Naive thymus-derived CD8-positive, alpha-beta T cell (primary cell): Measurements from ENCODE around the gene OR51M1. TPM values are rescaled to one million over a fixed set of nuclear protein-coding genes. Genes with fewer than 3 reads are reported as not detected.
"Not testable (repeated sequence)": the region's sequence is repeated elsewhere in the genome, so short reads cannot be mapped to it uniquely, and the experiment has no call there.

Experiments
- ATAC-seq, 2 donors: fragments of 150-1000 bp; cut with Tn5 transposase in 1 of 2; sonication (Bioruptor Pico), chemical (Tn5 transposase) in 1 of 2; 1 replicate in 1 of 2; 2 replicates in 1 of 2; pipeline ENCODE4 v1.10.0; 2021; ENCODE audit warnings: mild to moderate bottlenecking in 2 of 2, moderate library complexity in 2 of 2
- POLR2A ChIA-PET: fragments of 350-600 bp; sonication (Branson Sonifier 250); formaldehyde crosslinking; loops from one replicate; lab custom pipeline; 2021; ENCODE audit warnings: antibody characterized with exemption; lab: Charles Lee
- DNase-seq, 10 donors: peaks; one replicate each; pipeline versions ENCODE4 v3.0.0 to v3.0.0-alpha.2; 2020 to 2022
- H3K27ac Mint-ChIP-seq, 10 donors: one replicate each; pipeline ENCODE4 v1.8.0; 2020 to 2022; ENCODE audit warnings: mild to moderate bottlenecking in 10 of 10, mixed read lengths in 10 of 10, moderate library complexity in 4 of 10, inconsistent platforms in 1 of 10
- H3K27me3 Mint-ChIP-seq, 5 donors: one replicate each; pipeline ENCODE4 v1.8.0; 2021 to 2022; ENCODE audit warnings: mixed read lengths in 5 of 5
- H3K36me3 Mint-ChIP-seq, 3 donors: one replicate each; pipeline ENCODE4 v1.8.0; 2020 to 2022; ENCODE audit warnings: mixed read lengths in 3 of 3, mild to moderate bottlenecking in 2 of 3, inconsistent platforms in 1 of 3
- H3K4me1 Mint-ChIP-seq, 4 donors: one replicate each; pipeline ENCODE4 v1.8.0; 2021 to 2022; ENCODE audit warnings: mixed read lengths in 4 of 4
- H3K4me3 Mint-ChIP-seq, 10 donors: one replicate each; pipeline ENCODE4 v1.8.0; 2020 to 2022; ENCODE audit warnings: mild to moderate bottlenecking in 10 of 10, mixed read lengths in 10 of 10, moderate library complexity in 6 of 10, inconsistent platforms in 1 of 10
- H3K9me3 Mint-ChIP-seq, 9 donors: one replicate each; pipeline ENCODE4 v1.8.0; 2020 to 2022; ENCODE audit warnings: mixed read lengths in 9 of 9, mild to moderate bottlenecking in 3 of 9, inconsistent platforms in 1 of 9, moderate library complexity in 1 of 9
- polyA plus RNA-seq, 3 donors: library from polyadenylated mRNA; unstranded; fragments of 300-500 nt; fragmentation: Illumina TruSeq; gene quantifications; one replicate each; pipeline ENCODE4 v1.2.3, GENCODE V29; 2021
- total RNA-seq, 8 experiments: library from RNA in 2 of 8; stranded (reverse) in 2 of 8; gene quantifications; one replicate each; pipeline ENCODE4 v1.2.3 and lab custom pipeline; 2021 to 2026

Gene OR51M1, protein sequence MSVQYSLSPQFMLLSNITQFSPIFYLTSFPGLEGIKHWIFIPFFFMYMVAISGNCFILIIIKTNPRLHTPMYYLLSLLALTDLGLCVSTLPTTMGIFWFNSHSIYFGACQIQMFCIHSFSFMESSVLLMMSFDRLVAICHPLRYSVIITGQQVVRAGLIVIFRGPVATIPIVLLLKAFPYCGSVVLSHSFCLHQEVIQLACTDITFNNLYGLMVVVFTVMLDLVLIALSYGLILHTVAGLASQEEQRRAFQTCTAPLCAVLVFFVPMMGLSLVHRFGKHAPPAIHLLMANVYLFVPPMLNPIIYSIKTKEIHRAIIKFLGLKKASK
- total RNA-seq, result not detected
- polyA plus RNA-seq, result not detected
- 0 reads per million in 6 experiments for total RNA-seq (lab: John Stamatoyannopoulos, UW)

DNA sequence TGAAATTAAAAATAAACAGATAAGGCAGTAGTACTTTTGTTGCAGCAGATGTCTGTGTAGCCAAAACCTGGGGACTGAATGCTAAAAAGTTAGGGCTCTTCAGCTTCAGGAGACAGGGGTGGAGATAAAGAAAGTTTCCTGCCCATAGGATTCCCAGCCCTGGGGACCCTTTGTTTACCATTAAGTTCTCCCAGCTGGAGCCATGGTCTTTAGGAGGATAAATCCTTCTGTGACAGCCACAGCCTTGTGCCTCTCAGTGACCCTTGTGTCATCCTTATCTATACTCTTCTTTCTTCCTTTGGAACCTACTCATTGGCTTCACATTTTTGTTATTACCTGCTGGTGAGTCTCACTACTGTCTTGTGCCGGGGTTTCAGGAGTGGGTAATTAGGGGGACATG, at the start of gene OR51M1:
Gene OR51M1 (plus strand): TSS at position 237 of the 400 bp plus-strand sequence. CDS start 5,587 bp downstream, outside the sequence.
- Mint-ChIP-seq H3K4me1 (no peaks in the 10 kb centered on the region), H3K27ac (no peak within 1 kb of the TSS), H3K4me3 (no peak within 1 kb of the TSS), H3K9me3 (no peaks in the 10 kb centered on the region), H3K36me3 (no peaks in the 10 kb centered on the region), H3K27me3 (peaks cover 0 to 11% (median 0%) of the 10 kb centered on the region in 5 donors)
- ATAC-seq, result no peak
- POLR2A ChIA-PET, result no interaction called here
- DNase-seq, result no peak

DNA sequence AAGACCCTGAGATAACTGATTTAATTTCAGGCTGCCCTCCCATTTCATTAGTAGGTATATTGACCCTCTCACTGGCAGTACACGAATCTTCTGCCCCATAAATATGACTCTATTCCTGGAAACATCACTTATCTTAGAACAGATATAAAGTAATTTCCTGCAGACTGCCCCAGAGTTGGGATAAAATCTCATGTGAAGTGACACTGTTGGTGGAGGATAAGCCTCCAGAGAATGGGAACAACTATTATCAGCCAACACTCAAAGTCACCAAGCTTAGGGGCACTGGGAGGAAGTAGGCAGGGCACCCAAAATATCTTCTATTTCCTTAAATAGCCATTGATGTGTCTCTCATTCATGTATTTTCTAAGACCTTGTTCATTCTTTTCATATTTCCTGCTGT, 48.4 kb upstream of the OR51M1 start:
- H3K9me3 Mint-ChIP-seq, result peaks cover 0 to 3% (median 0%) of the 10 kb centered on the region in 9 donors
- no peak overlapping the region for H3K27ac Mint-ChIP-seq
- no peak for DNase-seq
- H3K27me3 Mint-ChIP-seq, result peaks cover 0 to 12% (median 3%) of the 10 kb centered on the region in 5 donors
- ATAC-seq, result no peak
- no peaks in the 10 kb centered on the region for H3K36me3 Mint-ChIP-seq
- H3K4me1 Mint-ChIP-seq, result no peaks in the 10 kb centered on the region
- POLR2A ChIA-PET, result interaction anchor here (0.6 kb wide), 1 partner anchor 132 kb away, joined by 3 read pairs; no protein-coding TSS in a partner anchor
- no peak overlapping the region for H3K4me3 Mint-ChIP-seq

DNA sequence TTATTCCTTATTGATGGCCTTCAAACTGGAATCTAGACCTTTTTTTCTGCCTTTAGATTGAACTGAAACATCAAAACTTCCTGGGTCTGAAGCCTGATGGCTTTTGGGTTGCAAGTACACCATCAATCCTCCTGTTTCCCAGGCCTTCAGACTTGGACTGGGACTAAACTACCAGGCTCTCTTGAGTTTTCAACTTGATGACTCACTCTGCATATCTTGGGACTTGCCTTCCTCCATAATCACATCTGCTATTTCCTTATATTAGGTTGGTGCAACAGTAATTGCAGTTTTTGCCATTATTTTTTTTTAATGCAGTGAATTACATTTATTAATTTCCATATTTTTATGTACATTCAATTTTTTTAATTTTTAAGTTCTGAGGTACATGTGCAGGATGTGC, 47.3 kb upstream of the OR51M1 start:
- Mint-ChIP-seq H3K4me1 (no peaks in the 10 kb centered on the region), H3K4me3 (no peak overlapping the region), H3K9me3 (no peaks in the 10 kb centered on the region), H3K27me3 (peaks cover 0 to 6% (median 3%) of the 10 kb centered on the region in 5 donors), H3K27ac (no peak overlapping the region), H3K36me3 (peaks cover 0 to 3% (median 0%) of the 10 kb centered on the region in 3 donors)
- no peak for ATAC-seq
- POLR2A ChIA-PET, result no interaction called here
- no peak for DNase-seq

DNA sequence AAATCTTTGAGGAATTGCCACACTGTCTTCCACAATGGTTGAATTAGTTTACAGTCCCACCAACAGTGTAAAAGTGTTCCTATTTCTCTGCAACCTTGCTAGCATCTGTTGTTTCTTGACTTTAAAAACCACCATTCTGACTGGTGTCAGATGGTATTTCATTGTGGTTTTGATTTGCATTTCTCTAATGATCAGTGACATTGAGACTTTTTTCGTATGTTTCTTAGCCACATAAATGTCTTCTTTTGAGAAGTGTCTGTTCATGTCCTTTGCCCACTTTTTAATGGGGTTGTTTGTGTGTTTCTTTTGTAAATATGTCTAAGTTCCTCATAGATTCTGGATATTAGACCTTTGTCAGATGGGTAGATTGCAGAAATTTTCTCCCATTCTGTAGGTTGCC, 46.4 kb upstream of the OR51M1 start:
- ATAC-seq, POLR2A ChIA-PET, H3K27ac Mint-ChIP-seq, H3K36me3 Mint-ChIP-seq, H3K27me3 Mint-ChIP-seq, H3K4me3 Mint-ChIP-seq, H3K4me1 Mint-ChIP-seq, DNase-seq, H3K9me3 Mint-ChIP-seq: not testable (repeated sequence)

DNA sequence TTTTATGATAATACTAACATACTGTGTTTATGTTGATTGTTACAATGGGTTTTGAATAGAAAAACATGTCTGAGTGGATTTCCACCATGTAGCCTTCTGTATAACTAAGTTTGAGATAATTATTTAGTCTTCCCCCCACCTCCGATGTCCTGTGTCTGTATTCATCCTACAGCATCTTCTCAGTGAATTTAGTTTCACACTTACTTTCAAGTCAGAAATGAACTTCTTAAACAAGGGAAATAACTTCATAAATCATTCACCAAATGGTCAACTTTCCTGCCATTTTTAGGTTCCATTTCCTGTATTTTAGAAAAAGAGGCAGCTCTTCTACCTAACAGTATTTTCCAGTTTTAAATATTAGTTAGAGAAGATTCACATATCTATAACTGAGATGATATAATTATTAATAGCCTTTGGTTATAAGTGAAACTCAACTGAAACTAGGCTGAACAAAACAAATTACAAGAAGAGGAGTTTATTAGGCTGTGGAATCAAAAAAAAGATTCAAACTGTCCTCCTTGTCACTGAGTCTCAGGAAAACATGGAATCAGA, 43.8 kb upstream of the OR51M1 start:
- no peak overlapping the region for H3K4me3 Mint-ChIP-seq
- H3K27ac Mint-ChIP-seq, result no peak overlapping the region
- peaks cover 0 to 6% (median 4%) of the 10 kb centered on the region in 5 donors for H3K27me3 Mint-ChIP-seq
- DNase-seq (no peak), ATAC-seq (no peak)
- peaks cover 0 to 3% (median 0%) of the 10 kb centered on the region in 3 donors for H3K36me3 Mint-ChIP-seq
- no peaks in the 10 kb centered on the region for H3K9me3 Mint-ChIP-seq
- POLR2A ChIA-PET, result no interaction called here
- H3K4me1 Mint-ChIP-seq, result no peaks in the 10 kb centered on the region

DNA sequence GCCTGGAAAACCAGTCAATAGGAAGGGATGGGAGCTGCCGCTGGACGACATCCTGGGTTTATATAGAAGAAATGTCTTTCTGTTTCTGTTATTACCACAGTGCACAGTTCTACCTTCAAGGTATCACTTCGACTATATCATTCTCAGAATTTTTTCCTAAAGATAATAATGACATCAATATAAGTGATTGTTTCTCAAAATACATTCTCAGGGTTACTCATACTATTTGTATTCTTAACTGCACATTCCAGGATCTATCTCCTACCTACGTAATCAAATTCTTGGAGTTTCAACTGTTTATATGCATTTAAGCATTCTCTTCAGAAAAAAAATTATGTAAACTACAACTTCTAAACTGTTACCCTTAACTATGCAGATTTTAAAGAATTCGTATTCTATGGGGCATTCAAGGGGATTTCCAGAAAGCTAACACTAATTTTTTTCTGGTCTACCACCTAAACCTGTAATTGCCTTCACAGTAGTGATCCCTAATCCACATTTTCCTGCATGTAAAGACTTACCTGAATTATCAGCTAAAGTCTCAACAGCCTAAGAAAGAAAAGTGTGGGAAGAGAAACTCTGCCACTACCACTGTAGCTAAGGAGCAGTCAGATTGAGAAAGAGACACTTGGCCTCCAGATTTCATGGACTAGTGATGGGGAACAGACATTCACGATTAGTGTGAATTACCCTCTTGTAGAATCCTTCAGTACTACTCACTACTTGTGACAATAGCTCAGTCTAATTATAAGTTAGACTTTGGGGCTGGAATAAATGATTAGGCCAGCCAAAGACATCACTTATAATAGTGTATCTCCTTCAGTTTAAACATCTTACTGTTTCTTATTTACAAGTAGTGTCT, 39.9 kb upstream of the OR51M1 start, which contains the start of gene OR51B5:
Gene OR51B5 (minus strand): TSS at position 51 of the 862 bp plus-strand sequence. CDS start 0 bp downstream, at position 51.
- Mint-ChIP-seq H3K27ac (no peak within 1 kb of the TSS), H3K9me3 (no peaks in the 10 kb centered on the region), H3K4me1 (no peaks in the 10 kb centered on the region), H3K4me3 (no peak within 1 kb of the TSS), H3K27me3 (peaks cover 4 to 19% (median 8%) of the 10 kb centered on the region in 5 donors), H3K36me3 (peaks cover 0 to 3% (median 0%) of the 10 kb centered on the region in 3 donors)
- ATAC-seq (no peak), DNase-seq (no peak)
- POLR2A ChIA-PET, result no interaction called here

DNA sequence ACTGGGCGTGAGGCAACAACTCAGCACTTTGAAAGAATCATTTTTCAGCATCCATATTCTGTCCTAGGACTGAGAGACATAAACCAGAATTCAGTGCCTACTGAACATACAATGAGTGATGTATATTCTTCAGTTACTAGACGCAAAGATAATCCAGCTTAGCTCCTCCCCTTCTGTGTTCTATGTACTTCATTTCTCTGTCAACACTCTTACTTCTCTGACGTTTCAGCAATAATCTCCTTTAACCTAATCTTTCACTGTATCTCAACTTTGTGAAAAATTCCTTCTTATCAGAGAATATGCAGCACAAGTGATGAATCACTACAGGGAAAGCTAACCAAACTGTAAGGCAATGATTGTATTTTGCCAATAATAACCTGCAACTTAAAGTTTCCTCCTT, 37.8 kb upstream of the OR51M1 start:
- H3K4me3 Mint-ChIP-seq, result no peak overlapping the region

DNA sequence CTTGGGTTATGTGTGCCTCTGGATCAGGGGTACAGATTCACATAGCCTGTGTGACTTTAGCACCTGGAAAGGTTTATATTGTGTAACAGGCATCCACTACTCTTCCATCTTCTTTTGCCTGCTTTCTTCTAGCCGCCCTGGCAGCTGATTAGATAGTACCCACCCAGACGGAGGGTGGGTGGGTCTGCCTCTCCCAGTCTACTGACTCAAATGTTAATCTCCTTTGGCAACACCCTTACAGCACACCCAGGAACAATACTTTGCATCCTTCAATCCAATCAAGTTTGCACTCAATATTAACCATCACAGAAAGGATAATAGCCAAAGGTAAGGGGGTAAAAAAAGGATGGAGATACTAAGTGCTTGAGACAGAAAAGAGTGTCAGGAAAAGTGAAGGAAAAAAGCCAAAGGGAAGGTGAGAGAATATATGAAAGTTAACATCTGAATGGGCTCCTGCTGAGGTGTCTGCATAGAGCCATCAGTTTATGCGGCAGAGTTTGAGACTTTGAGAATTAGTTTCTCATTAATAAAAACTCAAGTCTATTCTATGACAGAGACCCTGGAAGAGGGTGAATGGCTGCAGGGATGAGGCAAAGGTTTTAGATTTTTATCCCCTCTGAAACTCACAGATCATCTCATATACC, 34.9 kb upstream of the OR51M1 start:
- no peak for DNase-seq
- no peak for ATAC-seq
- POLR2A ChIA-PET, result no interaction called here
- H3K27ac Mint-ChIP-seq, result no peak overlapping the region
- H3K27me3 Mint-ChIP-seq, result peaks cover 1 to 34% (median 9%) of the 10 kb centered on the region in 5 donors
- no peaks in the 10 kb centered on the region for H3K4me1 Mint-ChIP-seq
- no peaks in the 10 kb centered on the region for H3K9me3 Mint-ChIP-seq
- no peak overlapping the region for H3K4me3 Mint-ChIP-seq
- H3K36me3 Mint-ChIP-seq, result no peaks in the 10 kb centered on the region

More for the DNA sequence above, 37.8 kb upstream of the OR51M1 start:
- DNase-seq (no peak), ATAC-seq (no peak)
- Mint-ChIP-seq H3K27ac (no peak overlapping the region), H3K27me3 (peaks cover 4 to 21% (median 8%) of the 10 kb centered on the region in 5 donors), H3K4me1 (no peaks in the 10 kb centered on the region), H3K36me3 (peaks cover 0 to 3% (median 0%) of the 10 kb centered on the region in 3 donors), H3K9me3 (no peaks in the 10 kb centered on the region)
- POLR2A ChIA-PET, result interaction anchor here (0.9 kb wide), 1 partner anchor 25 kb away, joined by 5 read pairs; no protein-coding TSS in a partner anchor

DNA sequence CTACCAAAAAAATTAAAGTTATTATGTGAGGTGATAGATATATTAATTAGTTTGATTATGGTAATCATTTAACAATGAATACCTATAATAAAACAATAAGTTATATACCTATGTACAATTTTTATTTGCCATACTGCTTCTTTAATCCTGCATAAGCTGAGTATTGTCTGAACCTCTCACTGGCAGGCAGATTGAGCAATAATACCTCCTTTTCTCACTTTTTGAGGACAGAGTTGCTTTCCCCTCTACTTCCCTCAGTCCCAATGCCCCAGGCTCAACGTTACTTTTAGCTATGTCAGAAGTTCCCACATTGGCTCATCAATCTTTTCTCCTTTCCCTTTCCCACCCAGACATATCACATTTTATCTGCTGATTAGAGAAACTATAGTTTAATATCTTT, 34.1 kb upstream of the OR51M1 start:
- Mint-ChIP-seq H3K27me3 (peaks cover 1 to 34% (median 9%) of the 10 kb centered on the region in 5 donors), H3K4me3 (no peak overlapping the region)
- POLR2A ChIA-PET, result no interaction called here

DNA sequence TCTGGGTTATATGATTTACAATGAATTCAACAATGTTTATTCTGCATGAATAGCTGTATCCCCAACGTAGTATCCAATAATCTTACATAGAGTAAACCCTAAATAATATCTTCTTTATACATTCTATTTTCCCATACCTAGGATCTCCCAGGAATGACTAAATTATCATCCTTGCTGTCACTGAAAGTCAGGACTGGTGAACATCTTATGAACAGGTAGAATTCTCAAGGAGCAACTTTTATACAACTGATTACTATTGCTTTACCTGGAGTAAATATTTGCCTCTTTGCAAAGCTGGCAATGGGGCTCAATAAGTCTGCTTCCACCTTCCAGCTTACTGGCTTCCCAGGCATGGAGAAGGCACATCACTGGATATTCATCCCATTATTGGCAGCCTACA, 32.4 kb upstream of the OR51M1 start, which contains the start of gene OR51B6:
Gene OR51B6 (plus strand): TSS at position 301 of the 400 bp plus-strand sequence. CDS start 0 bp downstream, at position 301.
- DNase-seq (no peak), ATAC-seq (no peak)
- Mint-ChIP-seq H3K4me3 (no peak within 1 kb of the TSS), H3K4me1 (no peaks in the 10 kb centered on the region), H3K36me3 (no peaks in the 10 kb centered on the region), H3K9me3 (peaks cover 0 to 5% (median 0%) of the 10 kb centered on the region in 9 donors), H3K27ac (no peak within 1 kb of the TSS), H3K27me3 (peaks cover 6 to 39% (median 12%) of the 10 kb centered on the region in 5 donors)
- POLR2A ChIA-PET, result no interaction called here

More for the DNA sequence above, 34.1 kb upstream of the OR51M1 start:
- no peak for ATAC-seq
- Mint-ChIP-seq H3K27ac (no peak overlapping the region), H3K9me3 (no peaks in the 10 kb centered on the region), H3K36me3 (no peaks in the 10 kb centered on the region), H3K4me1 (no peaks in the 10 kb centered on the region)
- no peak for DNase-seq

DNA sequence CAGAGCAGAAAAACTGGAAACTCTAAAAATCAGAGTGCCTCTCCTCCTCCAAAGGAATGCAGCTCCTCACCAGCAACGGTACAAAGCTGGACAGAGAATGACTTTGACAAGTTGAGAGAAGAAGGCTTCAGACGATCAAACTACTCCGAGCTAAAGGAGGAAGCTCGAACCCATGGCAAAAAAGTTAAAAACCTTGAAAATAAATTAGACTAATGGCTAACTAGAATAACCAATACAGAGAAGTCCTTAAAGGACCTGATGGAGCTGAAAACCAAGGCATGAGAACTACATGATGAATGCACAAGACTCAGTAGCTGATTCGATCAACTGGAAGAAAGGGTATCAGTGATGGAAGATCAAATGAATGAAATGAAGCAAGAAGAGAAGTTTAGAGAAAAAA, 27.6 kb upstream of the OR51M1 start:
- ATAC-seq, H3K4me1 Mint-ChIP-seq, POLR2A ChIA-PET, H3K4me3 Mint-ChIP-seq, H3K27ac Mint-ChIP-seq, H3K36me3 Mint-ChIP-seq, DNase-seq: not testable (repeated sequence)
- peaks cover 2 to 38% (median 10%) of the 10 kb centered on the region in 5 donors for H3K27me3 Mint-ChIP-seq
- H3K9me3 Mint-ChIP-seq, result peaks cover 0 to 12% (median 0%) of the 10 kb centered on the region in 9 donors
